22Rv1 (cell line): ENCODE results near the gene SRPRA.

Experiments used
- H3K27ac ChIP-seq: fragments of 450-650 bp; 2 replicates; pipeline ENCODE4 v1.5.1; 2017
- ZFX ChIP-seq: fragments of 450-650 bp; IDR thresholded peaks from 2 replicates; pipeline ENCODE4 v1.6.1; 2017; ENCODE audit warnings: antibody characterized with exemption, borderline replicate concordance
- TF ChIP-seq, protein P1 (sequence below): fragments of 450-650 bp; IDR thresholded peaks from 2 replicates; pipeline ENCODE4 v1.5.1; 2017; ENCODE audit warnings: mild to moderate bottlenecking

SRPRA gene

DNA sequence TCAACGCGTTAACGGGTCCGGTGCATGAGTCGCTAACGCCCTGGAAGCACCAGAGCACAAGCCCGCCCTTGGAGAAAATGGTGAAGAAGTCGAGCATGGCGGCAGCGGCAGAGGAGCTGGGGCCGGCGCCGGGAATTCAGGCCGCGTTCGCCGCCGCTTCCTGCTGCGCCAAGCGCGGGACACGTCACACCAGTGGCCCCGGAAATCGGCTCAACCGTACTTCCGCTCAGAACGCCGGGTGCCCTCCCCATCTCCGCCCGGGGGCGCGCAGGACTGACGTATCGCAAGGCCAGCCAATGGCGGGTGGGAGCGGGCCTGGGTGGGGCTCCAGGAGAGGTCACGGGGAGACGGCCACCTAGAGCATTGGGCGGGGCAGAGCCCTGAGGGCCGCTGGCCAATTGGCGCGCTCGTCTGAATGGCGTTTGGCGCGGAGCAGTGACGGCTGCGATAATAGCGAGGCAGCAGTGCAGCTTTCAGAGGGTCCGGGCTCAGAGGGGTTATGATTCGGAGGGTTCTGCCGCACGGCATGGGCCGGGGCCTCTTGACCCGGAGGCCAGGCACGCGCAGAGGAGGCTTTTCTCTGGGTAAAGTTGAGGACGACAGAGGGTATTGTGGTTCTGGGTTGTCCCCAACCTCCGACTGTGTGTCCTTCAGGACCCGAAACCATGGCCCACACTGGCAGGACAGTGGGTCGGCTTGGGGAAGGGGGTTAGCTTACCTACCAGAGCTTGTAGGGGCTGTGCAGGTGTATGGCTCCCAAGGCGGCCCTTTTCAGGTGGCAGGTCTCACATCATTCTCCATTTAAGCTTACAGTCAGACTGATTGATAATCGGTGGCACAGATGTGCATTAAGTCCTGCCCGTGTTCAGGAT is at the start of gene SRPRA, which contains the start of gene FOXRED1:
SRPRA (minus strand) TSS at position 188 of the 872 bp plus-strand sequence; CDS start at position 97, 91 bp downstream.
FOXRED1 (plus strand) TSS at position 447 of the 872 bp plus-strand sequence; CDS start at position 500, 53 bp downstream.
- TF ChIP-seq ZFX = no peak
- TF ChIP-seq, protein P1, sequence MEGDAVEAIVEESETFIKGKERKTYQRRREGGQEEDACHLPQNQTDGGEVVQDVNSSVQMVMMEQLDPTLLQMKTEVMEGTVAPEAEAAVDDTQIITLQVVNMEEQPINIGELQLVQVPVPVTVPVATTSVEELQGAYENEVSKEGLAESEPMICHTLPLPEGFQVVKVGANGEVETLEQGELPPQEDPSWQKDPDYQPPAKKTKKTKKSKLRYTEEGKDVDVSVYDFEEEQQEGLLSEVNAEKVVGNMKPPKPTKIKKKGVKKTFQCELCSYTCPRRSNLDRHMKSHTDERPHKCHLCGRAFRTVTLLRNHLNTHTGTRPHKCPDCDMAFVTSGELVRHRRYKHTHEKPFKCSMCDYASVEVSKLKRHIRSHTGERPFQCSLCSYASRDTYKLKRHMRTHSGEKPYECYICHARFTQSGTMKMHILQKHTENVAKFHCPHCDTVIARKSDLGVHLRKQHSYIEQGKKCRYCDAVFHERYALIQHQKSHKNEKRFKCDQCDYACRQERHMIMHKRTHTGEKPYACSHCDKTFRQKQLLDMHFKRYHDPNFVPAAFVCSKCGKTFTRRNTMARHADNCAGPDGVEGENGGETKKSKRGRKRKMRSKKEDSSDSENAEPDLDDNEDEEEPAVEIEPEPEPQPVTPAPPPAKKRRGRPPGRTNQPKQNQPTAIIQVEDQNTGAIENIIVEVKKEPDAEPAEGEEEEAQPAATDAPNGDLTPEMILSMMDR = no peak
- peak within 1 kb of the TSS; percentile 80 for H3K27ac ChIP-seq

GRCh38 chr11:126317756-126318573 is 49.3 kb upstream of the SRPRA start:
- TF ChIP-seq, protein P1 = no peak
- TF ChIP-seq ZFX = no peak
- no peak overlapping the region for H3K27ac ChIP-seq

- TF ChIP-seq ZFX = no peak
- TF ChIP-seq, protein P1 = no peak
These were observed 48.7 kb upstream of the SRPRA start for GRCh38 chr11:126317432-126317755.

DNA sequence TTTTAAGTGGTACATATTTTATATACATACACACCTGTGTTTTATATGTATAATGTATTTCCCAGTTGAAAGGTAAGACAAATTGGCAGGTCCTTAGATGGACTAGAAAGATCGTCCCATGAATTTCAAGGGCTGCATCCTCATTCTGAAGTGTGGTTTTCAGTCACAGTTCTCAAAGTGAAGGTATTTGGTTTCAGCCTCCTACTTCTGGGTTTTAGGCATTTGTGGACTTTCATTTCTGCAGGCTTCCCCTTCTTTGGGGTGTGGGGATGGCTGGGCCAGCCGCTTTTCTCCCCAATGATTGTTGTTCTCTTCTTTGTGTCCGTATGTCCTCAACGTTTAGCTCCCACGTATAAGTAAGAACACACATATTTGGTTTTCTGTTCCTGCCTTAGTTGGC is 45.1 kb upstream of the SRPRA start:
- no peak overlapping the region for H3K27ac ChIP-seq
- TF ChIP-seq, protein P1 = no peak
- TF ChIP-seq ZFX = no peak

More at GRCh38 chr11:126317432-126317755, 48.7 kb upstream of the SRPRA start:
- H3K27ac ChIP-seq = no peak overlapping the region

GRCh38 chr11:126312961-126313360 is 44.3 kb upstream of the SRPRA start:
- no peak overlapping the region for H3K27ac ChIP-seq
- TF ChIP-seq, protein P1 = no peak
- TF ChIP-seq ZFX = no peak

- H3K27ac ChIP-seq = no peak overlapping the region
- TF ChIP-seq, protein P1 = no peak
- no peak for TF ChIP-seq ZFX
These were observed 43.0 kb upstream of the SRPRA start for GRCh38 chr11:126311401-126312291.
